ENCODE measurements around the gene TRMT61B. TPM values are rescaled to one million over a fixed set of nuclear protein-coding genes. Genes with fewer than 3 reads are reported as not detected.

Gene TRMT61B
- total and polyA plus RNA-seq, 10 of the 15 experiments (the other 5 are each of a cell fraction or from before 2014, with no cell fraction given) = 12.8 to 23.7 (median 18.1) TPM

- TF ChIP-seq ZBTB33 (IDR thresholded peaks at IDR 0.05) = no peak
- peak; percentile 96 for TF ChIP-seq NRF1 (conservative IDR thresholded peaks at IDR 0.05; ENCODE audit: low read depth, low read length)
- TF ChIP-seq DPF2 (IDR thresholded peaks at IDR 0.05) = peak; percentile 78
- peak; percentile 89 for TF ChIP-seq SP1 (IDR thresholded peaks at IDR 0.05; ENCODE audit: low read depth, low read length)
- TF ChIP-seq HDAC6 (IDR thresholded peaks at IDR 0.05; ENCODE audit: unreplicated experiment) = no peak
- no peak for TF ChIP-seq FOS (IDR thresholded peaks at IDR 0.05; ENCODE audit: borderline replicate concordance, extremely low read depth, insufficient read length)
- TF ChIP-seq HDGF (IDR thresholded peaks at IDR 0.05) = no peak; the same call in 1 of the 2 replicates
- peak; percentile 43; the same call in 1 of the 3 replicates for TF ChIP-seq POU2F2 (IDR thresholded peaks at IDR 0.05; ENCODE audit: borderline replicate concordance, low read depth, low read length)
- TF ChIP-seq E2F4 (IDR thresholded peaks at IDR 0.05; ENCODE audit: low read depth, low read length) = no peak
- peak in 1 of 2 experiments; percentile 49; a peak in 1 of 4 replicates for TF ChIP-seq SRF (IDR thresholded peaks at IDR 0.05; ENCODE audit: low read depth in 2 of 2, low read length in 2 of 2)
- TF ChIP-seq TCF3 (IDR thresholded peaks at IDR 0.05; ENCODE audit: borderline replicate concordance, insufficient read depth, low read depth, low read length) = no peak; the same call in 1 of the 2 replicates
- peak; percentile 98 for TF ChIP-seq LARP7 (IDR thresholded peaks at IDR 0.05)
- TF ChIP-seq REST (IDR thresholded peaks at IDR 0.05; ENCODE audit: low read depth, low read length) = no peak
- TF ChIP-seq RB1 (IDR thresholded peaks at IDR 0.05; ENCODE audit: borderline replicate concordance) = peak; percentile 43; the same call in 1 of the 2 replicates
- TF ChIP-seq RCOR1 (conservative IDR thresholded peaks at IDR 0.05; ENCODE audit: low read depth, low read length) = no peak
- TF ChIP-seq SUPT20H (IDR thresholded peaks at IDR 0.05; ENCODE audit: borderline replicate concordance, control insufficient read depth, low read depth, low read length) = no peak
- TF ChIP-seq PKNOX1 (IDR thresholded peaks at IDR 0.05) = no peak
- TF ChIP-seq NR2F1 (conservative IDR thresholded peaks at IDR 0.05) = peak; percentile 53
- peak; percentile 98 for TF ChIP-seq MXI1 (IDR thresholded peaks at IDR 0.05; ENCODE audit: low read depth, low read length)
- TF ChIP-seq IKZF1 (conservative IDR thresholded peaks at IDR 0.05) = peak; percentile 86
- no peak for TF ChIP-seq NR2C1 (IDR thresholded peaks at IDR 0.05)
- TF ChIP-seq ZNF384 (IDR thresholded peaks at IDR 0.05; ENCODE audit: borderline replicate concordance, low read depth, low read length) = peak; percentile 97
- TF ChIP-seq RELA (IDR thresholded peaks at IDR 0.05; ENCODE audit: borderline replicate concordance, partially characterized antibody) = no peak
- peak; percentile 75 for TF ChIP-seq HCFC1 (IDR thresholded peaks at IDR 0.05; ENCODE audit: low read length)
Observed at GRCh38 chr2:28894470-28895188, 24.5 kb upstream of the TRMT61B start, which contains the start of gene WDR43 (continued).

Data from GM12878 (cell line).